ENCODE measurements around the gene IL1RAP.

- TF ChIP-seq, protein P1, sequence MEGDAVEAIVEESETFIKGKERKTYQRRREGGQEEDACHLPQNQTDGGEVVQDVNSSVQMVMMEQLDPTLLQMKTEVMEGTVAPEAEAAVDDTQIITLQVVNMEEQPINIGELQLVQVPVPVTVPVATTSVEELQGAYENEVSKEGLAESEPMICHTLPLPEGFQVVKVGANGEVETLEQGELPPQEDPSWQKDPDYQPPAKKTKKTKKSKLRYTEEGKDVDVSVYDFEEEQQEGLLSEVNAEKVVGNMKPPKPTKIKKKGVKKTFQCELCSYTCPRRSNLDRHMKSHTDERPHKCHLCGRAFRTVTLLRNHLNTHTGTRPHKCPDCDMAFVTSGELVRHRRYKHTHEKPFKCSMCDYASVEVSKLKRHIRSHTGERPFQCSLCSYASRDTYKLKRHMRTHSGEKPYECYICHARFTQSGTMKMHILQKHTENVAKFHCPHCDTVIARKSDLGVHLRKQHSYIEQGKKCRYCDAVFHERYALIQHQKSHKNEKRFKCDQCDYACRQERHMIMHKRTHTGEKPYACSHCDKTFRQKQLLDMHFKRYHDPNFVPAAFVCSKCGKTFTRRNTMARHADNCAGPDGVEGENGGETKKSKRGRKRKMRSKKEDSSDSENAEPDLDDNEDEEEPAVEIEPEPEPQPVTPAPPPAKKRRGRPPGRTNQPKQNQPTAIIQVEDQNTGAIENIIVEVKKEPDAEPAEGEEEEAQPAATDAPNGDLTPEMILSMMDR (conservative IDR thresholded peaks at IDR 0.05; ENCODE audit: low read depth in 2 of 2) = peak; percentile 50 to 69
- TF ChIP-seq EZH2 (IDR thresholded peaks at IDR 0.05; ENCODE audit: low read depth, unreplicated experiment) (no peak), POLR2AphosphoS5 (IDR thresholded peaks at IDR 0.05; ENCODE audit: low read depth) (no peak), CREB1 (CRISPR knock-in tag; IDR thresholded peaks at IDR 0.05; ENCODE audit: low read depth) (no peak), EZH2phosphoT487 (IDR thresholded peaks at IDR 0.05; ENCODE audit: unreplicated experiment) (no peak), JUNB (IDR thresholded peaks at IDR 0.05; ENCODE audit: unreplicated experiment) (no peak), ETS1 (IDR thresholded peaks at IDR 0.05) (no peak), ZNF331 (CRISPR knock-in tag; IDR thresholded peaks at IDR 0.05; ENCODE audit: low read depth) (no peak), NANOG (IDR thresholded peaks at IDR 0.05; ENCODE audit: borderline replicate concordance) (no peak), ZNF114 (CRISPR knock-in tag; IDR thresholded peaks at IDR 0.05) (no peak), STAT1 (IDR thresholded peaks at IDR 0.05; ENCODE audit: unreplicated experiment) (no peak)
- TF ChIP-seq, protein P2, sequence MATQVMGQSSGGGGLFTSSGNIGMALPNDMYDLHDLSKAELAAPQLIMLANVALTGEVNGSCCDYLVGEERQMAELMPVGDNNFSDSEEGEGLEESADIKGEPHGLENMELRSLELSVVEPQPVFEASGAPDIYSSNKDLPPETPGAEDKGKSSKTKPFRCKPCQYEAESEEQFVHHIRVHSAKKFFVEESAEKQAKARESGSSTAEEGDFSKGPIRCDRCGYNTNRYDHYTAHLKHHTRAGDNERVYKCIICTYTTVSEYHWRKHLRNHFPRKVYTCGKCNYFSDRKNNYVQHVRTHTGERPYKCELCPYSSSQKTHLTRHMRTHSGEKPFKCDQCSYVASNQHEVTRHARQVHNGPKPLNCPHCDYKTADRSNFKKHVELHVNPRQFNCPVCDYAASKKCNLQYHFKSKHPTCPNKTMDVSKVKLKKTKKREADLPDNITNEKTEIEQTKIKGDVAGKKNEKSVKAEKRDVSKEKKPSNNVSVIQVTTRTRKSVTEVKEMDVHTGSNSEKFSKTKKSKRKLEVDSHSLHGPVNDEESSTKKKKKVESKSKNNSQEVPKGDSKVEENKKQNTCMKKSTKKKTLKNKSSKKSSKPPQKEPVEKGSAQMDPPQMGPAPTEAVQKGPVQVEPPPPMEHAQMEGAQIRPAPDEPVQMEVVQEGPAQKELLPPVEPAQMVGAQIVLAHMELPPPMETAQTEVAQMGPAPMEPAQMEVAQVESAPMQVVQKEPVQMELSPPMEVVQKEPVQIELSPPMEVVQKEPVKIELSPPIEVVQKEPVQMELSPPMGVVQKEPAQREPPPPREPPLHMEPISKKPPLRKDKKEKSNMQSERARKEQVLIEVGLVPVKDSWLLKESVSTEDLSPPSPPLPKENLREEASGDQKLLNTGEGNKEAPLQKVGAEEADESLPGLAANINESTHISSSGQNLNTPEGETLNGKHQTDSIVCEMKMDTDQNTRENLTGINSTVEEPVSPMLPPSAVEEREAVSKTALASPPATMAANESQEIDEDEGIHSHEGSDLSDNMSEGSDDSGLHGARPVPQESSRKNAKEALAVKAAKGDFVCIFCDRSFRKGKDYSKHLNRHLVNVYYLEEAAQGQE (IDR thresholded peaks at IDR 0.05; ENCODE audit: unreplicated experiment) = no peak
- TF ChIP-seq, protein P3, sequence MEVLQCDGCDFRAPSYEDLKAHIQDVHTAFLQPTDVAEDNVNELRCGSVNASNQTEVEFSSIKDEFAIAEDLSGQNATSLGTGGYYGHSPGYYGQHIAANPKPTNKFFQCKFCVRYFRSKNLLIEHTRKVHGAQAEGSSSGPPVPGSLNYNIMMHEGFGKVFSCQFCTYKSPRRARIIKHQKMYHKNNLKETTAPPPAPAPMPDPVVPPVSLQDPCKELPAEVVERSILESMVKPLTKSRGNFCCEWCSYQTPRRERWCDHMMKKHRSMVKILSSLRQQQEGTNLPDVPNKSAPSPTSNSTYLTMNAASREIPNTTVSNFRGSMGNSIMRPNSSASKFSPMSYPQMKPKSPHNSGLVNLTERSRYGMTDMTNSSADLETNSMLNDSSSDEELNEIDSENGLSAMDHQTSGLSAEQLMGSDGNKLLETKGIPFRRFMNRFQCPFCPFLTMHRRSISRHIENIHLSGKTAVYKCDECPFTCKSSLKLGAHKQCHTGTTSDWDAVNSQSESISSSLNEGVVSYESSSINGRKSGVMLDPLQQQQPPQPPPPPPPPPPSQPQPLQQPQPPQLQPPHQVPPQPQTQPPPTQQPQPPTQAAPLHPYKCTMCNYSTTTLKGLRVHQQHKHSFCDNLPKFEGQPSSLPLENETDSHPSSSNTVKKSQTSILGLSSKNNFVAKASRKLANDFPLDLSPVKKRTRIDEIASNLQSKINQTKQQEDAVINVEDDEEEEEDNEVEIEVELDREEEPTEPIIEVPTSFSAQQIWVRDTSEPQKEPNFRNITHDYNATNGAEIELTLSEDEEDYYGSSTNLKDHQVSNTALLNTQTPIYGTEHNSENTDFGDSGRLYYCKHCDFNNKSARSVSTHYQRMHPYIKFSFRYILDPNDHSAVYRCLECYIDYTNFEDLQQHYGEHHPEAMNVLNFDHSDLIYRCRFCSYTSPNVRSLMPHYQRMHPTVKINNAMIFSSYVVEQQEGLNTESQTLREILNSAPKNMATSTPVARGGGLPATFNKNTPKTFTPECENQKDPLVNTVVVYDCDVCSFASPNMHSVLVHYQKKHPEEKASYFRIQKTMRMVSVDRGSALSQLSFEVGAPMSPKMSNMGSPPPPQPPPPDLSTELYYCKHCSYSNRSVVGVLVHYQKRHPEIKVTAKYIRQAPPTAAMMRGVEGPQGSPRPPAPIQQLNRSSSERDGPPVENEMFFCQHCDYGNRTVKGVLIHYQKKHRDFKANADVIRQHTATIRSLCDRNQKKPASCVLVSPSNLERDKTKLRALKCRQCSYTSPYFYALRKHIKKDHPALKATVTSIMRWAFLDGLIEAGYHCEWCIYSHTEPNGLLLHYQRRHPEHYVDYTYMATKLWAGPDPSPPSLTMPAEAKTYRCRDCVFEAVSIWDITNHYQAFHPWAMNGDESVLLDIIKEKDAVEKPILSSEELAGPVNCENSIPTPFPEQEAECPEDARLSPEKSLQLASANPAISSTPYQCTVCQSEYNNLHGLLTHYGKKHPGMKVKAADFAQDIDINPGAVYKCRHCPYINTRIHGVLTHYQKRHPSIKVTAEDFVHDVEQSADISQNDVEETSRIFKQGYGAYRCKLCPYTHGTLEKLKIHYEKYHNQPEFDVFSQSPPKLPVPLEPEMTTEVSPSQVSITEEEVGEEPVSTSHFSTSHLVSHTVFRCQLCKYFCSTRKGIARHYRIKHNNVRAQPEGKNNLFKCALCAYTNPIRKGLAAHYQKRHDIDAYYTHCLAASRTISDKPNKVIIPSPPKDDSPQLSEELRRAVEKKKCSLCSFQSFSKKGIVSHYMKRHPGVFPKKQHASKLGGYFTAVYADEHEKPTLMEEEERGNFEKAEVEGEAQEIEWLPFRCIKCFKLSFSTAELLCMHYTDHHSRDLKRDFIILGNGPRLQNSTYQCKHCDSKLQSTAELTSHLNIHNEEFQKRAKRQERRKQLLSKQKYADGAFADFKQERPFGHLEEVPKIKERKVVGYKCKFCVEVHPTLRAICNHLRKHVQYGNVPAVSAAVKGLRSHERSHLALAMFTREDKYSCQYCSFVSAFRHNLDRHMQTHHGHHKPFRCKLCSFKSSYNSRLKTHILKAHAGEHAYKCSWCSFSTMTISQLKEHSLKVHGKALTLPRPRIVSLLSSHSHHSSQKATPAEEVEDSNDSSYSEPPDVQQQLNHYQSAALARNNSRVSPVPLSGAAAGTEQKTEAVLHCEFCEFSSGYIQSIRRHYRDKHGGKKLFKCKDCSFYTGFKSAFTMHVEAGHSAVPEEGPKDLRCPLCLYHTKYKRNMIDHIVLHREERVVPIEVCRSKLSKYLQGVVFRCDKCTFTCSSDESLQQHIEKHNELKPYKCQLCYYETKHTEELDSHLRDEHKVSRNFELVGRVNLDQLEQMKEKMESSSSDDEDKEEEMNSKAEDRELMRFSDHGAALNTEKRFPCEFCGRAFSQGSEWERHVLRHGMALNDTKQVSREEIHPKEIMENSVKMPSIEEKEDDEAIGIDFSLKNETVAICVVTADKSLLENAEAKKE (CRISPR knock-in tag; IDR thresholded peaks at IDR 0.05) = no peak
These were observed 183.1 kb downstream of the IL1RAP start for GRCh38 chr3:190696777-190697501.
